HG03060 (cell line): Measurements from ENCODE around the gene CA5B.
"Not testable (repeated sequence)": the region's sequence is repeated elsewhere in the genome, so short reads cannot be mapped to it uniquely, and the experiment has no call there.

Experiments used
- ATAC-seq: cut with Tn5 transposase; IDR thresholded peaks from one replicate; pipeline ENCODE4 v1.9.1; 2021; ENCODE audit warnings: low read depth, moderate number of reproducible peaks; ENCODE audit not compliant: unreplicated experiment

Gene CA5B

GRCh38 chrX:15747626-15748173 lies 9.6 kb downstream of the CA5B start:
- ATAC-seq, result no peak

- no peak for ATAC-seq
These were observed 10.8 kb downstream of the CA5B start for GRCh38 chrX:15748841-15749240.

GRCh38 chrX:15749642-15750610 lies 11.9 kb downstream of the CA5B start:
- no peak for ATAC-seq

- ATAC-seq, result no peak
These were observed 12.6 kb downstream of the CA5B start for GRCh38 chrX:15750611-15751154.

- no peak for ATAC-seq
These were observed 13.2 kb downstream of the CA5B start for GRCh38 chrX:15751155-15751819.

- no peak for ATAC-seq
These were observed 17.0 kb downstream of the CA5B start for GRCh38 chrX:15755091-15755490.

- ATAC-seq, result no peak
These were observed 20.1 kb downstream of the CA5B start for GRCh38 chrX:15758140-15758539.

- ATAC-seq, result not testable (repeated sequence)
These were observed 21.8 kb downstream of the CA5B start for GRCh38 chrX:15759886-15760285.

GRCh38 chrX:15761564-15762191 lies 23.6 kb downstream of the CA5B start:
- no peak for ATAC-seq

- ATAC-seq, result no peak
These were observed 31.4 kb downstream of the CA5B start for GRCh38 chrX:15769300-15769954.

- no peak for ATAC-seq
These were observed 44.1 kb downstream of the CA5B start for GRCh38 chrX:15781961-15782699.

- no peak for ATAC-seq
These were observed 47.2 kb downstream of the CA5B start for GRCh38 chrX:15785176-15785750.

- no peak for ATAC-seq
These were observed 48.8 kb downstream of the CA5B start for GRCh38 chrX:15786915-15787314.

GRCh38 chrX:15789979-15790768 lies 52.1 kb downstream of the CA5B start, which contains the start of gene ZRSR2:
Gene ZRSR2, plus strand, starts transcription at chrX:15790484. Its CDS starts 12 bp downstream, at chrX:15790496.
- ATAC-seq, result peak; percentile 79

- ATAC-seq, result peak; percentile 17
These were observed 52.8 kb downstream of the CA5B start for GRCh38 chrX:15790769-15791290.

GRCh38 chrX:15797707-15798106 lies 59.6 kb downstream of the CA5B start:
- no peak for ATAC-seq

- ATAC-seq, result no peak
These were observed 66.5 kb downstream of the CA5B start for GRCh38 chrX:15804563-15804962.

- ATAC-seq, result no peak
These were observed 70.2 kb downstream of the CA5B start for GRCh38 chrX:15808254-15808653.
